ENCODE measurements around the gene OVOL2. TPM values are rescaled to one million over a fixed set of nuclear protein-coding genes. Genes with fewer than 3 reads are reported as not detected.

OVOL2 gene
- total RNA-seq, 1 experiment from 2014 or later: 20.7 TPM

- Histone ChIP-seq H4K20me1 (ENCODE audit: insufficient read depth) (no peaks in the 10 kb centered on the region; the same call in 1 of the 2 replicates), H3K4me1 (replicated peaks; ENCODE audit: insufficient read depth) (no peaks in the 10 kb centered on the region), H3K36me3 (ENCODE audit: low read depth) (no peaks in the 10 kb centered on the region), H3K27ac (no peak overlapping the region), H3K27me3 (ENCODE audit: insufficient read depth, low read depth) (no peaks in the 10 kb centered on the region), H3K4me2 (no peak overlapping the region), H3K9me2 (ENCODE audit: insufficient read depth) (no peaks in the 10 kb centered on the region), H3K79me2 (ENCODE audit: low read depth) (no peaks in the 10 kb centered on the region), H3F3A (ENCODE audit: insufficient read depth, low read depth) (no peaks in the 10 kb centered on the region), H2AFZ (no peak overlapping the region), H3K9me3 (ENCODE audit: insufficient read depth, low read depth) (no peaks in the 10 kb centered on the region), H3K4me3 (no peak overlapping the region)
- BruUV-seq (replicated peaks): no TSS peak
- DNase-seq: no peak
- POLR2A ChIA-PET (ENCODE audit: unreplicated experiment): no interaction called here
- CTCF ChIA-PET: no interaction called here
- intact Hi-C loops (cut with micrococcal nuclease; ENCODE audit: unreplicated experiment): no loop called here
- TF ChIP-seq EZH2 (IDR thresholded peaks at IDR 0.05; ENCODE audit: low read depth) (no peak), CTCF (conservative IDR thresholded peaks at IDR 0.05) (no peak)
Measured at GRCh38 chr20:18034039-18034438, 23.7 kb downstream of the OVOL2 start.

GRCh38 chr20:18032977-18033892 is 24.5 kb downstream of the OVOL2 start:
- intact Hi-C loops (cut with micrococcal nuclease; ENCODE audit: unreplicated experiment): no loop called here
- H3K4me2 ChIP-seq: no peak overlapping the region
- no peaks in the 10 kb centered on the region for H3K79me2 ChIP-seq (ENCODE audit: low read depth)
- no peaks in the 10 kb centered on the region for H3K27me3 ChIP-seq (ENCODE audit: insufficient read depth, low read depth)
- no peak for TF ChIP-seq EZH2 (IDR thresholded peaks at IDR 0.05; ENCODE audit: low read depth)
- peak; percentile 32; the same call in 1 of the 2 replicates for TF ChIP-seq CTCF (conservative IDR thresholded peaks at IDR 0.05)
- no peak overlapping the region for H3K4me3 ChIP-seq
- POLR2A ChIA-PET (ENCODE audit: unreplicated experiment): no interaction called here
- no peak overlapping the region for H2AFZ ChIP-seq
- no peak for DNase-seq
- CTCF ChIA-PET: no interaction called here
- no peaks in the 10 kb centered on the region; the same call in 1 of the 2 replicates for H4K20me1 ChIP-seq (ENCODE audit: insufficient read depth)
- H3K9me2 ChIP-seq (ENCODE audit: insufficient read depth): no peaks in the 10 kb centered on the region
- H3F3A ChIP-seq (ENCODE audit: insufficient read depth, low read depth): no peaks in the 10 kb centered on the region
- no peaks in the 10 kb centered on the region for H3K4me1 ChIP-seq (replicated peaks; ENCODE audit: insufficient read depth)
- no peak overlapping the region for H3K27ac ChIP-seq
- no peaks in the 10 kb centered on the region for H3K36me3 ChIP-seq (ENCODE audit: low read depth)
- H3K9me3 ChIP-seq (ENCODE audit: insufficient read depth, low read depth): no peaks in the 10 kb centered on the region
- no TSS peak for BruUV-seq (replicated peaks)

GRCh38 chr20:18031888-18032509 is 25.7 kb downstream of the OVOL2 start:
- no TSS peak for BruUV-seq (replicated peaks)
- H3K9me3 ChIP-seq (ENCODE audit: insufficient read depth, low read depth): no peaks in the 10 kb centered on the region
- no peak overlapping the region for H3K4me3 ChIP-seq
- H3K4me2 ChIP-seq: no peak overlapping the region
- DNase-seq: no peak
- H3F3A ChIP-seq (ENCODE audit: insufficient read depth, low read depth): no peaks in the 10 kb centered on the region
- no peaks in the 10 kb centered on the region for H3K9me2 ChIP-seq (ENCODE audit: insufficient read depth)
- no peak overlapping the region for H3K27ac ChIP-seq
- intact Hi-C loops (cut with micrococcal nuclease; ENCODE audit: unreplicated experiment): no loop called here
- H3K79me2 ChIP-seq (ENCODE audit: low read depth): no peaks in the 10 kb centered on the region
- no peaks in the 10 kb centered on the region for H3K36me3 ChIP-seq (ENCODE audit: low read depth)
- no peak overlapping the region for H2AFZ ChIP-seq
- H3K4me1 ChIP-seq (replicated peaks; ENCODE audit: insufficient read depth): no peaks in the 10 kb centered on the region
- CTCF ChIA-PET: no interaction called here
- TF ChIP-seq CTCF (conservative IDR thresholded peaks at IDR 0.05) (no peak), EZH2 (IDR thresholded peaks at IDR 0.05; ENCODE audit: low read depth) (no peak)
- H4K20me1 ChIP-seq (ENCODE audit: insufficient read depth): no peaks in the 10 kb centered on the region
- POLR2A ChIA-PET (ENCODE audit: unreplicated experiment): no interaction called here
- no peaks in the 10 kb centered on the region for H3K27me3 ChIP-seq (ENCODE audit: insufficient read depth, low read depth)
